ENCODE results near the gene CD34. TPM values are rescaled to one million over a fixed set of nuclear protein-coding genes. Genes with fewer than 3 reads are reported as not detected.

CD34 gene
- total RNA-seq, 4 donors from 2014 or later, result 11.1 to 31.1 (median 17.1) TPM

- Histone ChIP-seq H3K9me3 (no peaks in the 10 kb centered on the region), H3K4me1 (peaks cover 28% of the 10 kb centered on the region), H3K4me3 (peak overlapping the region; percentile 53), H3K27me3 (peaks cover 13% of the 10 kb centered on the region), H3K36me3 (no peaks in the 10 kb centered on the region), H3K27ac (peak overlapping the region; percentile 78)
- no peak for DNase-seq (ENCODE audit: low spot score in 2 of 2)
- 87% methylated on average over 4 of the region's 4 CpGs for WGBS
- TF ChIP-seq POLR2AphosphoS5 (IDR thresholded peaks at IDR 0.05) (no peak), CTCF (IDR thresholded peaks at IDR 0.05) (no peak), POLR2A (IDR thresholded peaks at IDR 0.05) (no peak), EP300 (IDR thresholded peaks at IDR 0.05) (no peak)
These were observed 1.2 kb downstream of the CD34 start for GRCh38 chr1:207909687-207910086.

- H3K27ac ChIP-seq, result peak overlapping the region; percentile 78
- H3K4me1 ChIP-seq, result peaks cover 28% of the 10 kb centered on the region
- H3K9me3 ChIP-seq, result no peaks in the 10 kb centered on the region
- H3K36me3 ChIP-seq, result no peaks in the 10 kb centered on the region
- no peak for TF ChIP-seq CTCF (IDR thresholded peaks at IDR 0.05)
- TF ChIP-seq EP300 (IDR thresholded peaks at IDR 0.05), result no peak
- no peak for TF ChIP-seq POLR2A (IDR thresholded peaks at IDR 0.05)
- no peak for TF ChIP-seq POLR2AphosphoS5 (IDR thresholded peaks at IDR 0.05)
- peak overlapping the region; percentile 53 for H3K4me3 ChIP-seq
- peaks cover 13% of the 10 kb centered on the region for H3K27me3 ChIP-seq
- WGBS, result 36% methylated on average over 7 of the region's 7 CpGs
- DNase-seq (ENCODE audit: low spot score in 2 of 2), result peak in 1 of 2 donors; percentile 85
These were observed 2.7 kb downstream of the CD34 start for GRCh38 chr1:207908107-207908734.

GRCh38 chr1:207904391-207904790 is 6.5 kb downstream of the CD34 start:
- Histone ChIP-seq H3K4me3 (no peak overlapping the region), H3K36me3 (no peaks in the 10 kb centered on the region), H3K27me3 (no peaks in the 10 kb centered on the region), H3K9me3 (no peaks in the 10 kb centered on the region), H3K27ac (no peak overlapping the region), H3K4me1 (peaks cover 16% of the 10 kb centered on the region)
- TF ChIP-seq CTCF (IDR thresholded peaks at IDR 0.05), result no peak
- TF ChIP-seq POLR2A (IDR thresholded peaks at IDR 0.05), result no peak
- no peak for TF ChIP-seq POLR2AphosphoS5 (IDR thresholded peaks at IDR 0.05)
- TF ChIP-seq EP300 (IDR thresholded peaks at IDR 0.05), result no peak
- DNase-seq (ENCODE audit: low spot score in 2 of 2), result no peak
- WGBS, result 64% methylated on average over 1 of the region's 1 CpG

DNA sequence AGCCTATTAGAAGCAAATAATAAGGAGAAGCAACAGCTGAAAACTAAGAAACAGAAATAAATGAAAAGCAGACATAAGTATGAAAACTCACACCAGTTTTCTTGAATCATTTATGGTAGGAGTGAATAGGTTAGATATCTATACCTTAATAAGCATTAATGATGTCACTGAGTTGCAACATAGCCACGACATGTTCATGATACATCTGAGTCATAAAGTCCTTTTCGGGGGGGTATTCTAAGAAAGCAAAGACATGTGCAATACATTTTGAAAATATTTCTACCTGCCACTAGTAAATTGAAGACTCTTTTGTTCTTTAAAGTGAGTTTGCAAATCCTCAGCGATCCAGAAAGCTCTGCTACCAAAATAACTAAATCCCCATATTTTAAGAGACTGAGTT is 7.2 kb downstream of the CD34 start:
- no peaks in the 10 kb centered on the region for H3K27me3 ChIP-seq
- DNase-seq (ENCODE audit: low spot score in 2 of 2), result no peak
- no peak overlapping the region for H3K4me3 ChIP-seq
- H3K36me3 ChIP-seq, result no peaks in the 10 kb centered on the region
- WGBS, result 58% methylated on average over 3 of the region's 3 CpGs
- H3K4me1 ChIP-seq, result peaks cover 16% of the 10 kb centered on the region
- no peaks in the 10 kb centered on the region for H3K9me3 ChIP-seq
- H3K27ac ChIP-seq, result no peak overlapping the region
- TF ChIP-seq CTCF (IDR thresholded peaks at IDR 0.05), result no peak
- no peak for TF ChIP-seq EP300 (IDR thresholded peaks at IDR 0.05)
- no peak for TF ChIP-seq POLR2AphosphoS5 (IDR thresholded peaks at IDR 0.05)
- TF ChIP-seq POLR2A (IDR thresholded peaks at IDR 0.05), result no peak

GRCh38 chr1:207903053-207903452 is 7.9 kb downstream of the CD34 start:
- Histone ChIP-seq H3K27ac (peak overlapping the region; percentile 14), H3K9me3 (no peaks in the 10 kb centered on the region), H3K4me3 (no peak overlapping the region), H3K4me1 (peaks cover 17% of the 10 kb centered on the region), H3K36me3 (no peaks in the 10 kb centered on the region), H3K27me3 (no peaks in the 10 kb centered on the region)
- no peak for DNase-seq (ENCODE audit: low spot score in 2 of 2)
- 66% methylated on average over 2 of the region's 2 CpGs for WGBS
- TF ChIP-seq POLR2AphosphoS5 (IDR thresholded peaks at IDR 0.05) (no peak), CTCF (IDR thresholded peaks at IDR 0.05) (no peak)
